Uterus (tissue), 2 donors: Measurements from ENCODE around the gene BTBD16.

Source experiments
- CTCF ChIP-seq, 4 experiments: fragments of 200-600 bp in 2 of 4; fragments of 450-650 bp in 2 of 4; sonication (generic) in 2 of 4; IDR thresholded peaks; one replicate each; pipeline ENCODE4 v1.5.1; 2016 to 2019; ENCODE audit warnings: antibody characterized with exemption in 4 of 4, mild to moderate bottlenecking in 2 of 4, moderate library complexity in 1 of 4
- POLR2A ChIP-seq, 2 donors: fragments of 450-650 bp; IDR thresholded peaks; one replicate each; pipeline ENCODE4 v1.6.1; 2016; ENCODE audit warnings: antibody characterized with exemption in 2 of 2, mild to moderate bottlenecking in 1 of 2, moderate library complexity in 1 of 2

GRCh38 chr10:122257041-122257440 is 14.1 kb upstream of the BTBD16 start:
- TF ChIP-seq POLR2A (IDR thresholded peaks at IDR 0.05): no peak
- TF ChIP-seq CTCF (IDR thresholded peaks at IDR 0.05): no peak
